GM23338 (cell line): ENCODE measurements around the gene STEAP1B. TPM values are rescaled to one million over a fixed set of nuclear protein-coding genes. Genes with fewer than 3 reads are reported as not detected.

Experiments used
- ATAC-seq: fragments of 200-7000 bp; cut with Tn5 transposase; 3 replicates; pipeline ENCODE4 v1.9.1; 2020
- DNase-seq: peaks from one replicate; pipeline ENCODE4 v3.0.0-alpha.2; 2015; ENCODE audit warnings: low spot score
- H2AFZ ChIP-seq: fragments of 200-600 bp; sonication (generic); 2 replicates; pipeline ENCODE4 v1.8.0; 2016; ENCODE audit warnings: antibody characterized with exemption, mild to moderate bottlenecking, moderate library complexity
- H3F3A ChIP-seq: fragments of 200-600 bp; sonication (generic); replicated peaks from 2 replicates; pipeline ENCODE4 v1.8.0; 2017; ENCODE audit warnings: antibody characterized with exemption, mixed run types, low read depth
- H3K27ac ChIP-seq: fragments of 200-600 bp; sonication (generic); 2 replicates; pipeline ENCODE4 v1.6.1; 2016; ENCODE audit warnings: low read depth
- H3K27me3 ChIP-seq: fragments of 200-600 bp; sonication (generic); 2 replicates; pipeline ENCODE4 v1.8.0; 2016; ENCODE audit warnings: mild to moderate bottlenecking, mixed run types, moderate library complexity; ENCODE audit not compliant: insufficient read depth
- H3K36me3 ChIP-seq: fragments of 200-600 bp; sonication (generic); 2 replicates; pipeline ENCODE4 v1.8.0; 2016; ENCODE audit warnings: mild to moderate bottlenecking; ENCODE audit not compliant: insufficient read depth
- H3K4me1 ChIP-seq: fragments of 200-600 bp; sonication (generic); 2 replicates; pipeline ENCODE4 v1.8.0; 2016; ENCODE audit warnings: mild to moderate bottlenecking, moderate library complexity; ENCODE audit not compliant: insufficient read depth
- H3K4me2 ChIP-seq: fragments of 200-600 bp; sonication (generic); 2 replicates; pipeline ENCODE4 v1.7.1; 2017; ENCODE audit warnings: mixed run types
- H3K4me3 ChIP-seq: fragments of 200-600 bp; sonication (generic); 2 replicates; pipeline ENCODE4 v1.6.1; 2016; ENCODE audit warnings: mixed run types
- H3K79me2 ChIP-seq: fragments of 200-600 bp; sonication (generic); replicated peaks from 2 replicates; pipeline ENCODE4 v1.8.0; 2017; ENCODE audit warnings: mild to moderate bottlenecking; ENCODE audit not compliant: insufficient read depth
- H3K9me2 ChIP-seq: fragments of 200-600 bp; sonication (generic); 2 replicates; pipeline ENCODE4 v1.8.0; 2017; ENCODE audit not compliant: insufficient read depth
- H4K20me1 ChIP-seq: fragments of 200-600 bp; sonication (generic); replicated peaks from 2 replicates; pipeline ENCODE4 v1.8.0; 2017; ENCODE audit warnings: mild to moderate bottlenecking; ENCODE audit not compliant: insufficient read depth
- H3K27ac Mint-ChIP-seq: 2 replicates; pipeline ENCODE4 v1.8.0; 2020; ENCODE audit warnings: inconsistent platforms, mild to moderate bottlenecking, moderate library complexity, mixed read lengths
- H3K27me3 Mint-ChIP-seq: 3 replicates; pipeline ENCODE4 v1.8.0; 2022; ENCODE audit warnings: low read depth, mild to moderate bottlenecking, moderate library complexity, mixed read lengths, inconsistent platforms; ENCODE audit not compliant: insufficient read depth, poor library complexity
- H3K36me3 Mint-ChIP-seq: 3 replicates; pipeline ENCODE4 v1.8.0; 2021; ENCODE audit warnings: low read depth, mild to moderate bottlenecking, inconsistent platforms, moderate library complexity, mixed read lengths
- H3K4me1 Mint-ChIP-seq: 3 replicates; pipeline ENCODE4 v1.8.0; 2020; ENCODE audit warnings: mild to moderate bottlenecking, inconsistent platforms, mixed read lengths
- H3K4me3 Mint-ChIP-seq: 3 replicates; pipeline ENCODE4 v1.8.0; 2021; ENCODE audit warnings: moderate library complexity, mild to moderate bottlenecking, inconsistent platforms, mixed read lengths
- H3K9me3 Mint-ChIP-seq: 3 replicates; pipeline ENCODE4 v1.8.0; 2020; ENCODE audit warnings: moderate library complexity, mild to moderate bottlenecking, inconsistent platforms, mixed read lengths
- CREB1 ChIP-seq: fragments of 250-450 bp; sonication (Bioruptor Pico); IDR thresholded peaks from 2 replicates; pipeline ENCODE4 v1.5.0; 2020; ENCODE audit warnings: low read depth, mild to moderate bottlenecking, moderate library complexity
- EZH2phosphoT487 ChIP-seq: fragments of 200-600 bp; sonication (generic); IDR thresholded peaks from one replicate; pipeline ENCODE4 v1.8.1; 2018; ENCODE audit warnings: antibody characterized with exemption; ENCODE audit not compliant: unreplicated experiment
- JUNB ChIP-seq: IDR thresholded peaks from one replicate; pipeline ENCODE4 v1.6.1; 2016; ENCODE audit warnings: antibody characterized with exemption; ENCODE audit not compliant: unreplicated experiment
- NANOG ChIP-seq: IDR thresholded peaks from 2 replicates; pipeline ENCODE4 v1.6.1; 2016; ENCODE audit warnings: antibody characterized with exemption, borderline replicate concordance
- POLR2AphosphoS5 ChIP-seq: IDR thresholded peaks from 2 replicates; pipeline ENCODE4 v1.6.1; 2016; ENCODE audit warnings: antibody characterized with exemption, low read depth
- REST ChIP-seq: IDR thresholded peaks from one replicate; pipeline ENCODE4 v1.6.1; 2018; ENCODE audit warnings: antibody characterized with exemption; ENCODE audit not compliant: unreplicated experiment
- ZNF331 ChIP-seq: fragments of 250-450 bp; sonication (Bioruptor Pico); IDR thresholded peaks from 2 replicates; pipeline ENCODE4 v1.5.0; 2020; ENCODE audit warnings: low read depth, mild to moderate bottlenecking, moderate library complexity
- polyA plus RNA-seq: library from polyadenylated mRNA; unstranded; fragments of >200 nt; fragmentation: Nextera tagmentation; extraction: Ambion mirVana; gene quantifications from 2 replicates; pipeline ENCODE4 v1.2.1, GENCODE V29; 2016
- total RNA-seq: library from RNA; depleted of rRNA; stranded (reverse); fragments of >200 nt; shearing (Covaris generic); gene quantifications from 2 replicates; pipeline ENCODE4 v1.2.3, GENCODE V29; 2014
- TF ChIP-seq, protein P1 (sequence below), 2 experiments: fragments of 200-600 bp in 1 of 2; sonication (generic) in 1 of 2; conservative IDR thresholded peaks; 2 replicates each; pipeline versions ENCODE4 v1.5.1 to v1.6.1; 2016 to 2017; ENCODE audit warnings: antibody characterized with exemption in 2 of 2, low read depth in 2 of 2, mild to moderate bottlenecking in 2 of 2, moderate library complexity in 1 of 2

Gene STEAP1B
- total and polyA plus RNA-seq, 2 experiments from 2014 or later: 4.9 to 16.5 TPM

DNA sequence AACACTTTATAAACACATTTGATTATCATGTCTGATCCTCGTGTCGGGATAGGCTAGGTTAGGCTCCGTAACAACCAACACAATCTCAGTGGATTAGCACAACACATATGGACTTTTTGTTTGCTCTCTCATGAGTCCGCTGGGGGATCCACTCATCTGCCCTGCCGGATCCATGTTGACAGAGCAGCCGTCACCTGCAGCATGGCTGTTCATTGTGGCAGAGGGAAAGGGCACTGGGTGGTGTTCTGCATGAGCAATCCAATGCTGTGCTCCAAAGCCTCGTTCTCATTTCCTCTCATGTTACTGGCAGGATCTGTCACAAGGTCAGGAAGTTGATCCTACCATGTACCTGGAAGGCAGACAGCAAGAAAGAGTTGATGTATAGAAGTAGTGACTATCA is 80.5 kb downstream of the STEAP1B start (continued):
- TF ChIP-seq, protein P1, sequence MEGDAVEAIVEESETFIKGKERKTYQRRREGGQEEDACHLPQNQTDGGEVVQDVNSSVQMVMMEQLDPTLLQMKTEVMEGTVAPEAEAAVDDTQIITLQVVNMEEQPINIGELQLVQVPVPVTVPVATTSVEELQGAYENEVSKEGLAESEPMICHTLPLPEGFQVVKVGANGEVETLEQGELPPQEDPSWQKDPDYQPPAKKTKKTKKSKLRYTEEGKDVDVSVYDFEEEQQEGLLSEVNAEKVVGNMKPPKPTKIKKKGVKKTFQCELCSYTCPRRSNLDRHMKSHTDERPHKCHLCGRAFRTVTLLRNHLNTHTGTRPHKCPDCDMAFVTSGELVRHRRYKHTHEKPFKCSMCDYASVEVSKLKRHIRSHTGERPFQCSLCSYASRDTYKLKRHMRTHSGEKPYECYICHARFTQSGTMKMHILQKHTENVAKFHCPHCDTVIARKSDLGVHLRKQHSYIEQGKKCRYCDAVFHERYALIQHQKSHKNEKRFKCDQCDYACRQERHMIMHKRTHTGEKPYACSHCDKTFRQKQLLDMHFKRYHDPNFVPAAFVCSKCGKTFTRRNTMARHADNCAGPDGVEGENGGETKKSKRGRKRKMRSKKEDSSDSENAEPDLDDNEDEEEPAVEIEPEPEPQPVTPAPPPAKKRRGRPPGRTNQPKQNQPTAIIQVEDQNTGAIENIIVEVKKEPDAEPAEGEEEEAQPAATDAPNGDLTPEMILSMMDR (conservative IDR thresholded peaks at IDR 0.05; ENCODE audit: low read depth in 2 of 2): no peak
- TF ChIP-seq CREB1 (CRISPR knock-in tag) (no peak), ZNF331 (CRISPR knock-in tag) (no peak)

- no peak for ATAC-seq
- Histone ChIP-seq H3K79me2 (no peaks in the 10 kb centered on the region), H3K27me3 (no peaks in the 10 kb centered on the region), H3F3A (no peaks in the 10 kb centered on the region), H3K36me3 (no peaks in the 10 kb centered on the region), H3K9me2 (0 out of 2 replicates have a peak, but pooled peaks cover 3% of the 10 kb centered on the region), H3K4me2 (no peak overlapping the region), H4K20me1 (no peaks in the 10 kb centered on the region), H2AFZ (no peak overlapping the region), H3K4me3 (no peak overlapping the region), H3K4me1 (no peaks in the 10 kb centered on the region), H3K27ac (no peak overlapping the region)
- TF ChIP-seq NANOG: no peak
- no peak for TF ChIP-seq JUNB
- TF ChIP-seq EZH2phosphoT487: no peak
- TF ChIP-seq ZNF331 (CRISPR knock-in tag): no peak
- no peak for TF ChIP-seq CREB1 (CRISPR knock-in tag)
- TF ChIP-seq, protein P1 (conservative IDR thresholded peaks at IDR 0.05; ENCODE audit: low read depth in 2 of 2): no peak
- no peak for TF ChIP-seq POLR2AphosphoS5
- TF ChIP-seq REST: no peak
- no peaks in the 10 kb centered on the region; the same call in 2 of the 3 replicates for H3K9me3 Mint-ChIP-seq
- H3K4me3 Mint-ChIP-seq: no peak overlapping the region
- H3K36me3 Mint-ChIP-seq: no peaks in the 10 kb centered on the region; the same call in 2 of the 3 replicates
- H3K27ac Mint-ChIP-seq: no peak overlapping the region
- H3K27me3 Mint-ChIP-seq: no peaks in the 10 kb centered on the region
- no peak for DNase-seq
- peaks cover 4% of the 10 kb centered on the region for H3K4me1 Mint-ChIP-seq
Measured at GRCh38 chr7:22418251-22419046, 81.5 kb downstream of the STEAP1B start.
